ENCODE measurements around the gene KLHL22.
"Not testable (repeated sequence)": the region's sequence is repeated elsewhere in the genome, so short reads cannot be mapped to it uniquely, and the experiment has no call there.

KLHL22 gene

GRCh38 chr22:20494978-20495860, at the start of gene KLHL22:
Gene KLHL22 (minus strand): TSS chr22:20495795. CDS start chr22:20489211, 6,584 bp downstream.
- DNase-seq = peak; percentile 67

GRCh38 chr22:20545318-20545634, 49.7 kb upstream of the KLHL22 start:
- DNase-seq = not testable (repeated sequence)

- no peak for DNase-seq
Measured at GRCh38 chr22:20542736-20543135, 47.1 kb upstream of the KLHL22 start.

- no peak for DNase-seq
Measured at GRCh38 chr22:20542055-20542454, 46.5 kb upstream of the KLHL22 start.

GRCh38 chr22:20538875-20539274, 43.3 kb upstream of the KLHL22 start:
- not testable (repeated sequence) for DNase-seq

- no peak for DNase-seq
Measured at GRCh38 chr22:20537983-20538382, 42.4 kb upstream of the KLHL22 start.

GRCh38 chr22:20537325-20537756, 41.7 kb upstream of the KLHL22 start:
- no peak for DNase-seq

GRCh38 chr22:20536590-20537324, 41.2 kb upstream of the KLHL22 start:
- peak; percentile 82 for DNase-seq

- no peak for DNase-seq
Measured at GRCh38 chr22:20533879-20534265, 38.3 kb upstream of the KLHL22 start.

GRCh38 chr22:20533095-20533878, 37.7 kb upstream of the KLHL22 start:
- DNase-seq = no peak

GRCh38 chr22:20532256-20532993, 36.8 kb upstream of the KLHL22 start:
- no peak for DNase-seq

GRCh38 chr22:20531404-20532201, 36.0 kb upstream of the KLHL22 start:
- no peak for DNase-seq

GRCh38 chr22:20531154-20531403, 35.5 kb upstream of the KLHL22 start:
- DNase-seq = no peak

GRCh38 chr22:20530368-20531153, 35.0 kb upstream of the KLHL22 start:
- no peak for DNase-seq

- no peak for DNase-seq
Measured at GRCh38 chr22:20528405-20528978, 32.9 kb upstream of the KLHL22 start.

GRCh38 chr22:20526628-20527355, 31.2 kb upstream of the KLHL22 start:
- DNase-seq = no peak

- no peak for DNase-seq
Measured at GRCh38 chr22:20526305-20526627, 30.7 kb upstream of the KLHL22 start.

GRCh38 chr22:20525048-20525447, 29.5 kb upstream of the KLHL22 start:
- no peak for DNase-seq

GRCh38 chr22:20524004-20524481, 28.4 kb upstream of the KLHL22 start:
- DNase-seq = peak; percentile 70

Data from NCI-H1092 treated with DMSO at 0.1 percent for 48 hours (cell line).